ENCODE measurements around the gene ZSCAN4. TPM values are rescaled to one million over a fixed set of nuclear protein-coding genes. Genes with fewer than 3 reads are reported as not detected.

Gene ZSCAN4
- total RNA-seq, 2 experiments from 2014 or later = not detected

GRCh38 chr19:57720878-57721277 is 52.1 kb downstream of the ZSCAN4 start:
- H3K9me3 Mint-ChIP-seq (ENCODE audit: low read depth) = peaks cover 59% of the 10 kb centered on the region

More at GRCh38 chr19:57720878-57721277, 52.1 kb downstream of the ZSCAN4 start:
- intact Hi-C loops (cut with DNase I, micrococcal nuclease) = loop anchor here in 1 of 2 experiments (10.0 kb wide), 1 partner anchor 616 kb away; no protein-coding TSS in a partner anchor
- H3K4me3 Mint-ChIP-seq = no peak overlapping the region
- H3K36me3 Mint-ChIP-seq (ENCODE audit: low read depth) = peaks cover 76% of the 10 kb centered on the region
- ChIA-PET POLR2A (no interaction called here), CTCF (no interaction called here)
- H3K4me1 Mint-ChIP-seq = peaks cover 5% of the 10 kb centered on the region
- H3K27me3 Mint-ChIP-seq = no peaks in the 10 kb centered on the region
- no peak overlapping the region for H3K27ac Mint-ChIP-seq
- ATAC-seq = no peak
- no peak for DNase-seq

Other genes starting within 250 kb of the ZSCAN4 start
- gene ZNF749, start 233.6 kb upstream of the ZSCAN4 start, total RNA-seq = 10 to 100 TPM; 10.6 to 17.9 TPM
- gene VN1R1, start 211.8 kb upstream of the ZSCAN4 start, total RNA-seq = under 1 TPM; 0.09 to 0.16 TPM
- 1 to 10 TPM; 6.5 to 7.5 TPM for gene ZNF772, start 191.4 kb upstream of the ZSCAN4 start, total RNA-seq
- 1 to 10 TPM; 6.3 to 6.6 TPM for gene ZNF419, start 181.2 kb upstream of the ZSCAN4 start, total RNA-seq
- gene ZNF773, start 169.0 kb upstream of the ZSCAN4 start, total RNA-seq = 1 to 10 TPM; 5.9 to 6.5 TPM
- 1 to 10 TPM; 3.7 to 4.6 TPM for gene ZNF549, start 141.6 kb upstream of the ZSCAN4 start, total RNA-seq
- gene ZNF550, start 109.1 kb upstream of the ZSCAN4 start, total RNA-seq = 10 to 100 TPM; 11.8 to 11.9 TPM
- gene ZNF416, start 90.0 kb upstream of the ZSCAN4 start, total RNA-seq = 1 to 10 TPM; 3.3 to 3.7 TPM
- gene ZIK1, start 84.8 kb upstream of the ZSCAN4 start, total RNA-seq = 1 to 10 TPM; 4.6 to 5.3 TPM
- 1 to 10 TPM; 7.1 to 7.2 TPM for gene ZNF530, start 69.0 kb upstream of the ZSCAN4 start, total RNA-seq
- 1 to 10 TPM; 7.6 to 9.7 TPM for gene ZNF134, start 54.7 kb upstream of the ZSCAN4 start, total RNA-seq
- 1 to 10 TPM; 8.9 to 9.5 TPM for gene ZNF211, start 35.8 kb upstream of the ZSCAN4 start, total RNA-seq
- 10 to 100 TPM in 1 of 2 experiments, 1 to 10 TPM in 1; 9.8 to 13.0 TPM for gene ZNF551, start 13.0 kb downstream of the ZSCAN4 start, total RNA-seq
- 1 to 10 TPM; 4.4 to 5.0 TPM for gene ZNF154, start 40.3 kb downstream of the ZSCAN4 start, total RNA-seq
- 1 to 10 TPM; 7.5 to 8.8 TPM for gene ZNF671, start 58.7 kb downstream of the ZSCAN4 start, total RNA-seq
- gene ZNF776, start 77.9 kb downstream of the ZSCAN4 start, total RNA-seq = 10 to 100 TPM in 1 of 2 experiments, 1 to 10 TPM in 1; 8.9 to 14.7 TPM
- 10 to 100 TPM; 20.3 to 20.5 TPM for gene ZNF586, start 100.7 kb downstream of the ZSCAN4 start, total RNA-seq
- gene ZNF552, start 146.0 kb downstream of the ZSCAN4 start, total RNA-seq = 1 to 10 TPM; 5.9 to 6.1 TPM
- 10 to 100 TPM; 16.8 to 18.2 TPM for gene ZNF587B, start 161.4 kb downstream of the ZSCAN4 start, total RNA-seq
- 10 to 100 TPM; 20.1 to 22.9 TPM for gene ZNF587, start 180.9 kb downstream of the ZSCAN4 start, total RNA-seq
- gene ZNF814, start 220.1 kb downstream of the ZSCAN4 start, total RNA-seq = 10 to 100 TPM; 24.1 to 24.5 TPM
- gene ZNF417, start 247.7 kb downstream of the ZSCAN4 start, total RNA-seq = 10 to 100 TPM; 12.7 to 14.1 TPM

Data from activated CD4-positive, alpha-beta T cell treated with anti-CD3 and anti-CD28 coated beads for 36 hours (primary cell).